Hepatocyte (in vitro differentiated cells): ENCODE data around the gene DOCK1.

ENCODE experiments used
- EZH2phosphoT487 ChIP-seq: fragments of 200-600 bp; sonication (generic); IDR thresholded peaks from one replicate; pipeline ENCODE4 v1.6.1; 2018; ENCODE audit warnings: antibody characterized with exemption, mild to moderate bottlenecking, low read depth, moderate library complexity; ENCODE audit not compliant: unreplicated experiment, severe bottlenecking
- TF ChIP-seq, protein P1 (sequence below): fragments of 200-600 bp; sonication (generic); IDR thresholded peaks from 2 replicates; pipeline ENCODE4 v1.5.1; 2016; ENCODE audit warnings: antibody characterized with exemption, mild to moderate bottlenecking; ENCODE audit not compliant: poor library complexity

DNA sequence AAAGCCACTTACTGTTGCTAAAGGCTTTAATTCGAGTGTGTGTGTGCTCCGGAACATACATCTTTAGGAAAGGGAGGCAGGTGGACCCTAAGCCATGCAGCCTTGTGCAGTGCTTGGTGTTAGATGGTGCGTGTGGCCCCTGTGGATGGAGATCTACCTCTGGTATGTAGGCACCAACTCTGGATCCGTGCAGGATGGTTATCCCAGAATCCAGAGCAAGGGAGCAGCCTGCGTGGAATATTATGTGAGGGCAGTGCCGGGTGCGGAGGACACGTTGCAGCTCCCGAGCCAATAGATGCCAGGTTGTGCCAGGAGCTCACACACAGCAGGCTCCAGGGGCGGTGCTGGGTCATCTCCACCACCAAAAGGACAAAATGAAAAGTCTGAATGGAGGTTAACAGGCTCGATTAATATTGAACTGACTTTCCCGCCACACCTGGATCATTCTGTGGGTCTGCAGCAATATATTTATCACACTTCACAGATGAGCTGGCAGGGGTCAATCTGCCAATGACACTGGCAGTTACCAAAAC, 500.9 kb downstream of the DOCK1 start:
- TF ChIP-seq, protein P1, sequence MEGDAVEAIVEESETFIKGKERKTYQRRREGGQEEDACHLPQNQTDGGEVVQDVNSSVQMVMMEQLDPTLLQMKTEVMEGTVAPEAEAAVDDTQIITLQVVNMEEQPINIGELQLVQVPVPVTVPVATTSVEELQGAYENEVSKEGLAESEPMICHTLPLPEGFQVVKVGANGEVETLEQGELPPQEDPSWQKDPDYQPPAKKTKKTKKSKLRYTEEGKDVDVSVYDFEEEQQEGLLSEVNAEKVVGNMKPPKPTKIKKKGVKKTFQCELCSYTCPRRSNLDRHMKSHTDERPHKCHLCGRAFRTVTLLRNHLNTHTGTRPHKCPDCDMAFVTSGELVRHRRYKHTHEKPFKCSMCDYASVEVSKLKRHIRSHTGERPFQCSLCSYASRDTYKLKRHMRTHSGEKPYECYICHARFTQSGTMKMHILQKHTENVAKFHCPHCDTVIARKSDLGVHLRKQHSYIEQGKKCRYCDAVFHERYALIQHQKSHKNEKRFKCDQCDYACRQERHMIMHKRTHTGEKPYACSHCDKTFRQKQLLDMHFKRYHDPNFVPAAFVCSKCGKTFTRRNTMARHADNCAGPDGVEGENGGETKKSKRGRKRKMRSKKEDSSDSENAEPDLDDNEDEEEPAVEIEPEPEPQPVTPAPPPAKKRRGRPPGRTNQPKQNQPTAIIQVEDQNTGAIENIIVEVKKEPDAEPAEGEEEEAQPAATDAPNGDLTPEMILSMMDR, result no peak
- no peak for TF ChIP-seq EZH2phosphoT487
